NCI-H69 (cell line): ENCODE results near the gene ARMC8.
A peak's percentile ranks its signal among the peaks of the same experiment; 100 is the strongest.
"Not testable (repeated sequence)": the region's sequence is repeated elsewhere in the genome, so short reads cannot be mapped to it uniquely, and the experiment has no call there.

Source experiments
- DNase-seq: peaks from one replicate; lab custom pipeline; 2025; lab: John Stamatoyannopoulos, UW

The ARMC8 gene

GRCh38 chr3:138187296-138188012 lies at the start of gene ARMC8:
TSS of gene ARMC8 (plus strand) at chr3:138187301. CDS start at chr3:138187555, 254 bp downstream.
- DNase-seq, result peak; percentile 73

GRCh38 chr3:138137861-138138260 lies 49.2 kb upstream of the ARMC8 start:
- no peak for DNase-seq

- DNase-seq, result no peak
These were observed 47.4 kb upstream of the ARMC8 start for GRCh38 chr3:138139691-138140090.

GRCh38 chr3:138140940-138141339 lies 46.2 kb upstream of the ARMC8 start:
- no peak for DNase-seq

- not testable (repeated sequence) for DNase-seq
These were observed 44.9 kb upstream of the ARMC8 start for GRCh38 chr3:138142181-138142580.

GRCh38 chr3:138148503-138148902 lies 38.6 kb upstream of the ARMC8 start:
- DNase-seq, result peak; percentile 0

- no peak for DNase-seq
These were observed 32.6 kb upstream of the ARMC8 start for GRCh38 chr3:138154534-138154933.

- DNase-seq, result no peak
These were observed 29.4 kb upstream of the ARMC8 start for GRCh38 chr3:138157743-138158142.

- no peak for DNase-seq
These were observed 22.0 kb upstream of the ARMC8 start for GRCh38 chr3:138165061-138165460.

- no peak for DNase-seq
These were observed 14.5 kb upstream of the ARMC8 start for GRCh38 chr3:138172625-138173024.

GRCh38 chr3:138173769-138174420 lies 13.2 kb upstream of the ARMC8 start:
- no peak for DNase-seq

- peak; percentile 86 for DNase-seq
These were observed 12.5 kb upstream of the ARMC8 start, which contains the start of gene DBR1 for GRCh38 chr3:138174421-138175131. TSS of gene DBR1 (minus strand) at chr3:138174921. CDS start at chr3:138174795, 126 bp downstream.

- peak; percentile 56 for DNase-seq
These were observed 6.6 kb upstream of the ARMC8 start for GRCh38 chr3:138180375-138181029.

- no peak for DNase-seq
These were observed 2.1 kb upstream of the ARMC8 start for GRCh38 chr3:138184994-138185393.

- DNase-seq, result no peak
These were observed 880 bp upstream of the ARMC8 start for GRCh38 chr3:138186221-138186620.

- peak; percentile 86 for DNase-seq
These were observed 252 bp upstream of the ARMC8 start for GRCh38 chr3:138186803-138187295.

- DNase-seq, result peak; percentile 42
These were observed 1.1 kb downstream of the ARMC8 start for GRCh38 chr3:138188013-138188730.

GRCh38 chr3:138195481-138195880 lies 8.4 kb downstream of the ARMC8 start:
- DNase-seq, result peak; percentile 11

GRCh38 chr3:138196023-138196422 lies 8.9 kb downstream of the ARMC8 start:
- no peak for DNase-seq

- DNase-seq, result no peak
These were observed 10.0 kb downstream of the ARMC8 start for GRCh38 chr3:138197058-138197457.

- no peak for DNase-seq
These were observed 10.4 kb downstream of the ARMC8 start for GRCh38 chr3:138197524-138197923.
